MCF 10A (cell line): ENCODE measurements around the gene MAP1A. TPM values are rescaled to one million over a fixed set of nuclear protein-coding genes. Genes with fewer than 3 reads are reported as not detected.

Experiments used
- BruUV-seq: library from RNA; stranded (reverse); fragments of 400-500 nt; replicated peaks from 2 replicates; lab custom pipeline; 2021; lab: Mats Ljungman, UMichigan
- CTCF ChIA-PET: fragments of 300-600 bp; sonication (Branson Sonifier 250); formaldehyde crosslinking; extraction: SDS; loops from one replicate; lab custom pipeline; 2021; ENCODE audit warnings: antibody characterized with exemption, inconsistent platforms; lab: Yijun Ruan, JAX
- POLR2A ChIA-PET: fragments of 300-600, 350-650 bp; sonication (Branson Sonifier 250); formaldehyde crosslinking; extraction: SDS; loops from one replicate; lab custom pipeline; 2020; ENCODE audit warnings: antibody characterized with exemption, inconsistent platforms; lab: Yijun Ruan, JAX
- DNase-seq: peaks from one replicate; pipeline ENCODE4 v3.0.0-alpha.2; 2018; ENCODE audit not compliant: unreplicated experiment
- H3K27ac Mint-ChIP-seq: one replicate; pipeline ENCODE4 v1.8.0; 2022; ENCODE audit warnings: mild to moderate bottlenecking, low read depth, mixed read lengths; ENCODE audit not compliant: unreplicated experiment
- H3K27me3 Mint-ChIP-seq: one replicate; pipeline ENCODE4 v1.8.0; 2022; ENCODE audit warnings: mixed read lengths; ENCODE audit not compliant: insufficient read depth, unreplicated experiment
- H3K36me3 Mint-ChIP-seq: one replicate; pipeline ENCODE4 v1.8.0; 2022; ENCODE audit warnings: mild to moderate bottlenecking, moderate library complexity, mixed read lengths; ENCODE audit not compliant: insufficient read depth, unreplicated experiment
- H3K4me1 Mint-ChIP-seq: one replicate; pipeline ENCODE4 v1.8.0; 2022; ENCODE audit warnings: mixed read lengths; ENCODE audit not compliant: insufficient read depth, unreplicated experiment
- H3K4me3 Mint-ChIP-seq: one replicate; pipeline ENCODE4 v1.8.0; 2022; ENCODE audit warnings: mild to moderate bottlenecking, moderate library complexity, mixed read lengths; ENCODE audit not compliant: unreplicated experiment
- H3K9me3 Mint-ChIP-seq: one replicate; pipeline ENCODE4 v1.8.0; 2022; ENCODE audit warnings: mixed read lengths; ENCODE audit not compliant: unreplicated experiment
- CTCF ChIP-seq: fragments of 200-600 bp; IDR thresholded peaks from one replicate; pipeline ENCODE4 v1.8.0; 2022; ENCODE audit warnings: antibody characterized with exemption, mild to moderate bottlenecking; ENCODE audit not compliant: unreplicated experiment
- intact Hi-C: fragments of 100-400 bp; cut with micrococcal nuclease; formaldehyde crosslinking; loops from 2 replicates; pipeline ENCODE4 v1.14.1; 2022
- total RNA-seq: library from RNA; stranded (reverse); gene quantifications from 2 replicates; pipeline ENCODE4 v1.2.3, GENCODE V29; 2022

The MAP1A gene
- total RNA-seq, 1 experiment from 2014 or later = 0.09 TPM

- no peak for DNase-seq
- H3K27me3 Mint-ChIP-seq = no peaks in the 10 kb centered on the region
- intact Hi-C loops = no loop called here
- no peak for TF ChIP-seq CTCF
- peaks cover 21% of the 10 kb centered on the region for H3K36me3 Mint-ChIP-seq
- no TSS peak for BruUV-seq
- no peaks in the 10 kb centered on the region for H3K9me3 Mint-ChIP-seq
- H3K4me3 Mint-ChIP-seq = no peak overlapping the region
- ChIA-PET CTCF (interaction anchor here (0.7 kb wide), 1 partner anchor 171 kb away, joined by 3 read pairs; no protein-coding TSS in a partner anchor), POLR2A (interaction anchor here (0.6 to 1.7 kb wide), 2 partner anchors 8 to 216 kb away, joined by 3 read pairs; no protein-coding TSS in a partner anchor)
- H3K4me1 Mint-ChIP-seq = no peaks in the 10 kb centered on the region
- H3K27ac Mint-ChIP-seq = no peak overlapping the region
Observed at GRCh38 chr15:43547539-43547938, 30.1 kb downstream of the MAP1A start.

- H3K27me3 Mint-ChIP-seq = no peaks in the 10 kb centered on the region
- no TSS peak for BruUV-seq
- no peak overlapping the region for H3K27ac Mint-ChIP-seq
- H3K9me3 Mint-ChIP-seq = no peaks in the 10 kb centered on the region
- H3K4me3 Mint-ChIP-seq = no peak overlapping the region
- no peak for TF ChIP-seq CTCF
- CTCF ChIA-PET = no interaction called here
- H3K4me1 Mint-ChIP-seq = no peaks in the 10 kb centered on the region
- POLR2A ChIA-PET = no interaction called here
- intact Hi-C loops = no loop called here
- DNase-seq = no peak
- peaks cover 37% of the 10 kb centered on the region for H3K36me3 Mint-ChIP-seq
Observed at GRCh38 chr15:43550527-43551363, 33.3 kb downstream of the MAP1A start.

GRCh38 chr15:43552256-43552655, 34.8 kb downstream of the MAP1A start:
- CTCF ChIA-PET = interaction anchor here (0.8 kb wide), 1 partner anchor 9 kb away, joined by 3 read pairs; no protein-coding TSS in a partner anchor

More at GRCh38 chr15:43552256-43552655, 34.8 kb downstream of the MAP1A start:
- Mint-ChIP-seq H3K4me1 (no peaks in the 10 kb centered on the region), H3K4me3 (no peak overlapping the region), H3K36me3 (peaks cover 42% of the 10 kb centered on the region), H3K27me3 (no peaks in the 10 kb centered on the region), H3K9me3 (no peaks in the 10 kb centered on the region), H3K27ac (no peak overlapping the region)
- intact Hi-C loops = no loop called here
- TF ChIP-seq CTCF = no peak
- POLR2A ChIA-PET = interaction anchor here (1.4 kb wide), 1 partner anchor 9 kb away, joined by 5 read pairs; no protein-coding TSS in a partner anchor
- BruUV-seq = no TSS peak
- no peak for DNase-seq
